Measurements from ENCODE around the gene FUT4. TPM values are rescaled to one million over a fixed set of nuclear protein-coding genes. Genes with fewer than 3 reads are reported as not detected.

FUT4 gene
- total RNA-seq, 4 donors from 2014 or later, result 4.7 to 9.9 (median 8.9) TPM

DNA sequence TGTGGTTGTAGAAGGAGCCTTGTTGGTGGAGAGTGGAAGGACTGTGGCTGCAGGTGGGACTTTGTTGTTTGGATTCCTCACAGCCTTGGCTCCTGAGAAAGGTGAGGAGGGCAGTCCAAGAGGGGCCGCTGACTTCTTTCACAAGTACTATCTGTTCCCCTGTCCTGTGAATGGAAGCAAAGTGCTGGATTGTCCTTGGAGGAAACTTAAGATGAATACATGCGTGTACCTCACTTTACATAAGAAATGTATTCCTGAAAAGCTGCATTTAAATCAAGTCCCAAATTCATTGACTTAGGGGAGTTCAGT lies 2.4 kb downstream of the FUT4 start:
- TF ChIP-seq, protein P1, sequence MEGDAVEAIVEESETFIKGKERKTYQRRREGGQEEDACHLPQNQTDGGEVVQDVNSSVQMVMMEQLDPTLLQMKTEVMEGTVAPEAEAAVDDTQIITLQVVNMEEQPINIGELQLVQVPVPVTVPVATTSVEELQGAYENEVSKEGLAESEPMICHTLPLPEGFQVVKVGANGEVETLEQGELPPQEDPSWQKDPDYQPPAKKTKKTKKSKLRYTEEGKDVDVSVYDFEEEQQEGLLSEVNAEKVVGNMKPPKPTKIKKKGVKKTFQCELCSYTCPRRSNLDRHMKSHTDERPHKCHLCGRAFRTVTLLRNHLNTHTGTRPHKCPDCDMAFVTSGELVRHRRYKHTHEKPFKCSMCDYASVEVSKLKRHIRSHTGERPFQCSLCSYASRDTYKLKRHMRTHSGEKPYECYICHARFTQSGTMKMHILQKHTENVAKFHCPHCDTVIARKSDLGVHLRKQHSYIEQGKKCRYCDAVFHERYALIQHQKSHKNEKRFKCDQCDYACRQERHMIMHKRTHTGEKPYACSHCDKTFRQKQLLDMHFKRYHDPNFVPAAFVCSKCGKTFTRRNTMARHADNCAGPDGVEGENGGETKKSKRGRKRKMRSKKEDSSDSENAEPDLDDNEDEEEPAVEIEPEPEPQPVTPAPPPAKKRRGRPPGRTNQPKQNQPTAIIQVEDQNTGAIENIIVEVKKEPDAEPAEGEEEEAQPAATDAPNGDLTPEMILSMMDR (IDR thresholded peaks at IDR 0.05; ENCODE audit: low read depth), result no peak

DNA sequence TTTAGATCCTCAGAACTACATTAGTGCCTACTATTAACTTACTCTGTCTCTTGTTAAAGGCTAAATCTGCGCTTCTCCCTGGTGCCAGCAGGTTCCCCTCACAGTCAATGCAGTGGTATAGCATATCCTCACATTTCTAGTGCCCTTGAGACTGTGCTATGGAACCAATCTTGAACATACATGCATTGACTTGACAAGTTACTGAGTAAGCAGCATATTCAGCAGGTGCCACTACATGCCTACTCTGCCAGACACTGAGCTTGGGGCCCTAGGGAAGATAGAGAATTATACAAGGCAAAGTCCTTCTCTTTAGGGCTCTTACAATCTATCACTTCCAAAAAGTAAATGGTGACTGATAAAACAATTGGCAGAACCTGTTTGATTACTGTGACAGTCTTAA lies 3.2 kb downstream of the FUT4 start:
- TF ChIP-seq, protein P1 (IDR thresholded peaks at IDR 0.05; ENCODE audit: low read depth), result no peak

DNA sequence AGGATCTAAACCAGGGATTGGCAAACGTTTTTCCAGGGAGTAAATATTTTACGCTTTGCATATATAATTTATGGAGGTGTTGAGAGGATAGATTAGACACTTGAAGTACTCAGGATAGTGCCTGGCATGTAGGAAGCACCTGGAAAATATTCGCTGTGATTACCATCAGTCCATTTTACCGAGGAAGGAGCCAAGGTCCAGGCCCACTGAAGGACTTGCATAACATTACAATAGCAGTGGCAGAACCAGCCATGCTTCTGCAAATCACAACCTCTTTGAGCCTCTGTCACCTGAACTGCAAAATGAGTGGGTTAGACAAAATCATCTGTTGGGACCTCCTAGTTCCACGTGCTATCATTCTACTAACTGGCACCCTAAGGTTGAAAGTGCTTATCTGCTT lies 5.4 kb downstream of the FUT4 start:
- TF ChIP-seq, protein P1 (IDR thresholded peaks at IDR 0.05; ENCODE audit: low read depth), result no peak

DNA sequence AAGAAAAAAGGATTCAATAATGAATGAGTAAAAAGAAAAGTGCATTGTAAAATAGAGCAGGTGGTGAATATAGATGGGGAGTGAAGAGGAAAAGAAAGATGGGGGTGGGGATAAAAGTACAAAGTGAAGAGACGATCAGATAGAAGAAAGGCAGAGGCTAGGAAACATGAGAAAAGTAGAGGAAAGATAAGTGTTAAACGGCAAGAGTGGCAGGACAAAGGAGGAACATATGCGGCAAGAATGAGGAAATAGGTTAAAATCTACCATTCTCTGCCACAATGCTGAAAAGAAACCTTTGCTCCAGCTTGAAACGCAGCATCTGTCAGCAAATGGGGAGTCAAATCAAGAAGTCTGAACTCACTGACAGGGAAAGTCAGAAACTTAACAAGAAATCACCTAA lies 6.8 kb downstream of the FUT4 start:
- TF ChIP-seq, protein P1 (IDR thresholded peaks at IDR 0.05; ENCODE audit: low read depth), result no peak

DNA sequence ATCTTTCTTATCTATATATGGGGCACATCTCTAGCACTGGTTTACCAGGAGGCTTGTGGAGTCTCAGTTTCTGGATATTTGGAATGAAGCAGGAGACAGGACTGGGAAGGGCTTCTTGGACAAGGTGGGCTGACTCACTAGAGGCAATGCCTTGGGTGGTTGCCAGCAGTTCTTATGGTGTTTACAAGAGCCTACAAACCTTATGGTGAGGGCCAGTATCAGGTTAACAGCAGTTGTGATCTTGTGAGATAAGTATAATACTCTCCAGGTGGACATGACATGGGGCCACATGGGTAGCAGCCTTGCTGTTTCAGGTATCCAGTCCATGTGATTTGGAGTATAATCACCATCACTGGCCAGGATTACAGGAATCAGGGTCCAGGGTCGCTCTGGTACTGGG lies 10.2 kb downstream of the FUT4 start:
- TF ChIP-seq, protein P1 (IDR thresholded peaks at IDR 0.05; ENCODE audit: low read depth), result no peak

DNA sequence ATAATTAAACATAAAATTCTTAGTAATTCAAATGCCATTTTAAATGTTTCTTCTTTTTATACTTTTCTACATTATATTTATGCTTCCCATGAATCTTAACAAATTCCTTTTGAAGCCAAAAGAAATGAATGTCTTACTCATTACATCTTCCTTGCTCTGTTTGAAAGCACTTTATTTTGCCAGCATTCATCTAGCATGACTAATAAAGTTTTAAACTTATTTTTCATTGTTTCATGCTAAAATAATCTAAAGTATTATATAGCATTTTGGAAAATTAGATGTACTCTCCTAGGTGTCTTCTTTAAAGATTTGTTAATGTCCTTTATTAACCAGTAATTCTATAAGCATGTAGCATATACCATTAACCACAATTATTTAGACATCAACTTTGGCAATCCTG lies 13.7 kb downstream of the FUT4 start:
- TF ChIP-seq, protein P1 (IDR thresholded peaks at IDR 0.05; ENCODE audit: low read depth), result no peak

DNA sequence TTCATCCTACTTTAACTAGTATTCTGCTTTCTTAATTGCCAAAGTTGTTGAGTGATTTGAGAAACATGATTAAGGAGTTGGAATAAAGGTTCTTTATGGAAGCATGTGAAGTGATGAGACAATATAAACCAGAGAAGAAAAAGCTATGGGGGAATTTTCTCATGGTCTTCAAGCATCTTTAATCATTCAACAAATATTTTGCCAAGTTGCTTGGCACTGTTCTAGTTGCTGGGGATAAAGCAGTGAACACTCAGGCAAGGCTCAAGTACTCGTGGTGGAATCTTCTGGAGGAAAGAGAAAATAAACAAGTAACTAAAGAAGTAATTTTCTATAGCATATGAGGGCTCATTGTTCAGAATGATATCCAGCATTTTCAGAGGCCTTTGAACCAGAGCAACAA lies 14.3 kb downstream of the FUT4 start:
- TF ChIP-seq, protein P1 (IDR thresholded peaks at IDR 0.05; ENCODE audit: low read depth), result no peak

DNA sequence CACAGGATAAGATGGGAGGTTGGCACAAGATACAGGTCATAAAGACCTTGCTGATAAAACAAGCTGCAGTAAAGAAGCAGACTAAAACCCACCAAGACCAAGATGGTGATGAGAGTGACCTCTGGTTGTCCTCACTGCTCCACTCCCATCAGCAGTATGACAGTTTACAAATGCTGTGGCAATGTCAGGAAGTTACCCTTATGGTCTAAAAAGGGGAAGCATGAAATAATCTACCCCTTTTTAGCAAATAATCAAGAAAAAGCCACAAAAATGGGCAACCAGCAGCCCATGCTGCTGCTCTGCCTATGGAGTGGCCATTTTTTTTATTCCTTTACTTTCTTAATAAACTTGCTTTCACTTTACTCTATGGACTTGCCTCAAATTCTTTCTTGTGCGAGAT lies 14.7 kb downstream of the FUT4 start:
- TF ChIP-seq, protein P1 (IDR thresholded peaks at IDR 0.05; ENCODE audit: low read depth), result no peak

Measured in subcutaneous adipose tissue (tissue), 4 donors.